ENCODE data around the gene ERH.

ERH gene

DNA sequence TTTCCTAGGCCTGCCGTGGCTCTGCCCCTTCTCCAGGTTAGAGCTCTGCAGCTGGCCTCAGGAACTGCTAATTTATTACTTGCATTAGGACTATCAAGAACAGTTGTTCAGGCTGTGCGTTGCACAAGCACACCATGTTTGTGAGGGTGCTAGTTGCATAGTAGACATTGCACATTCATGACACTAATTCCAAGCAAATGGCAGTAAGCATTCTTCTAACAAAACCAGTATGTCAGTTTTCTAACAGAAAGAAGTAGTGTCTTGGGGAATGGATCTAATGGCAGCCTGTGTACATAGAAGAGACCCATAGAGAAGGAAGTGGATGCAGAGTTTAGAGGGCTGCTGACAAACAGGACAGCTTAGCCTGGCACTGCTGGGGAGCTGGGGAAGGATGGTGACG, 53.9 kb downstream of the ERH start:
- no peak overlapping the region for H3K4me3 ChIP-seq (replicated peaks; ENCODE audit: low read depth, low read length)
- no peak for TF ChIP-seq CTCF (IDR thresholded peaks at IDR 0.05; ENCODE audit: low read depth, low read length, missing control alignments)
- no peak for DNase-seq (ENCODE audit: extremely low read depth, low read depth)

GRCh38 chr14:69342928-69343525, 55.1 kb downstream of the ERH start:
- no peak overlapping the region for H3K4me3 ChIP-seq (replicated peaks; ENCODE audit: low read depth, low read length)
- DNase-seq (ENCODE audit: extremely low read depth, low read depth), result no peak
- TF ChIP-seq CTCF (IDR thresholded peaks at IDR 0.05; ENCODE audit: low read depth, low read length, missing control alignments), result no peak

GRCh38 chr14:69339426-69339825, 58.7 kb downstream of the ERH start:
- no peak overlapping the region for H3K4me3 ChIP-seq (replicated peaks; ENCODE audit: low read depth, low read length)
- DNase-seq (ENCODE audit: extremely low read depth, low read depth), result no peak
- no peak for TF ChIP-seq CTCF (IDR thresholded peaks at IDR 0.05; ENCODE audit: low read depth, low read length, missing control alignments)

DNA sequence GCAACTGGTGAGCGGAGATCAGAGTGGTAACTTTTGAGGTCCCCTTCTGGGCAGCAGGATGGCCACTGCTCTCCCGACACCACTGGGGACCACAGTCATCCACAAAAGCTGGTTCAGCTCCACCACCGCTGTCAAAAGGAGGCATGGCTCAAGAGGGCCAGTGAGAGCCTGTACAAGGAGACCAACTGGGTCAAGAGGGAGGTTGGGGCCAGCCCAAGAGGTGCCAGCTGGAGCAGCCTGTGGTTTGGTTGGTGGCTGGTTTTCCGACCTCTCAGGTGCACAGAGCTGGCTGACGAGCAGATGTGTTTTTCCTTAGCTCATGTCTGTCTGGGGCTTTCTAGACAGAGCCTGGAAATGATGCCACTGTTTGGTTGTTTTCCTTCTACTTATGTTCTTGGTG, 60.1 kb downstream of the ERH start:
- DNase-seq (ENCODE audit: extremely low read depth, low read depth), result no peak
- TF ChIP-seq CTCF (IDR thresholded peaks at IDR 0.05; ENCODE audit: low read depth, low read length, missing control alignments), result no peak
- H3K4me3 ChIP-seq (replicated peaks; ENCODE audit: low read depth, low read length), result no peak overlapping the region

DNA sequence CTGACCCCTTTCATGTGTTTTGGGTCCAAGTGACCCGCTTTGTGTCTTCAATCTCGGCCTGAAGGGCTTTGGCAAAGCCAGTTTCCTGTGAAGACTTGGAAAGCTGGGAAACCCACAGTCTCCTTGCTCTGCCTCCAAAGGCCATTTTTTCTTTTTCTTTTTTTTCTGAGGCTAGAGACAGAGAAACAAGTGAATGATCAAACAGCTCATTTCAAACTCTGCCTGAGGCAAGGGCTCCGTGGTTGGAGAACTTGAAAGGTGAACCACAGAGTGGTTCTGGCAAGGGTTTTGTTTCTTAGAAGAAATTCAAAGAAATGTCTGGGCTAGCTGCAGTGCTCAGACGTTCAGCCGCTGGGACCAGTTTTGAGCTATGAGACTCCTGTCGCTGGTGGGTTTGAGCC, 62.7 kb downstream of the ERH start:
- DNase-seq (ENCODE audit: extremely low read depth, low read depth), result no peak

DNA sequence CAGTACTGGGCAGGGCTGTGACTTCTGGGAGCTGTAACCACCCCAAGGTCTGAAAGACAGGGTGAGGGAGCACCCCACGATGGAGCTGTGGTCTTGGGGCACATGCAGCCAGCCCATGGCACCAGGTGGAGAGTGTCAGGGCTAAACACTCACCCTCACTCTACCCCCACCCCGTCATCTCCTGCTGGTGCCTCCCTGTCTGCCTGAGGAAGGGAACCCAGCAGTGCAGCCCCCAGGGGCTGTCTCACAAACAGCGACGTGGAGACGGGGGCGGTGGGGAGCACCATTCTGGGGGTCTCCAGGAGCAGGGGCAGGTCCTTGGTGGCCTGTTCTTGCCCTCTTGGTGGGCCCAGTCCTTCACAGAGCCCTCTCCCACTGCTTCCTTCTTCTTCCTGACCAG, 63.5 kb downstream of the ERH start:
- no peak for DNase-seq (ENCODE audit: extremely low read depth, low read depth)
- no peak for TF ChIP-seq CTCF (IDR thresholded peaks at IDR 0.05; ENCODE audit: low read depth, low read length, missing control alignments)
- H3K4me3 ChIP-seq (replicated peaks; ENCODE audit: low read depth, low read length), result no peak overlapping the region

More for the DNA sequence above, 62.7 kb downstream of the ERH start:
- H3K4me3 ChIP-seq (replicated peaks; ENCODE audit: low read depth, low read length), result no peak overlapping the region
- no peak for TF ChIP-seq CTCF (IDR thresholded peaks at IDR 0.05; ENCODE audit: low read depth, low read length, missing control alignments)

GRCh38 chr14:69333791-69334337, 64.2 kb downstream of the ERH start:
- DNase-seq (ENCODE audit: extremely low read depth, low read depth), result no peak
- TF ChIP-seq CTCF (IDR thresholded peaks at IDR 0.05; ENCODE audit: low read depth, low read length, missing control alignments), result no peak
- H3K4me3 ChIP-seq (replicated peaks; ENCODE audit: low read depth, low read length), result no peak overlapping the region

Measured in HFF-Myc (cell line).